Kidney (tissue), 14 donors: Measurements from ENCODE around the gene LRP5. TPM values are rescaled to one million over a fixed set of nuclear protein-coding genes. Genes with fewer than 3 reads are reported as not detected.

Experiments used
- DNase-seq, 5 donors: peaks; one replicate each; pipeline ENCODE4 v3.0.0-alpha.2; 2013 to 2020
- FAIRE-seq: peaks from 2 replicates; lab custom pipeline; 2012; peaks lifted over from hg19 to GRCh38; lab: Jason Lieb, UNC
- H3K27ac ChIP-seq, 2 donors: one replicate each; pipeline ENCODE4 v1.7.0; 2013; ENCODE audit warnings: low read depth in 2 of 2, low read length in 2 of 2, inconsistent platforms in 1 of 2
- H3K27me3 ChIP-seq: one replicate; pipeline ENCODE4 v1.7.1; 2013; ENCODE audit warnings: low read length, inconsistent platforms; ENCODE audit not compliant: control insufficient read depth, insufficient read depth
- H3K36me3 ChIP-seq, 3 donors: one replicate each; pipeline versions ENCODE4 v1.7.0 to v1.7.1; 2013; ENCODE audit warnings: low read length in 3 of 3, control low read depth in 1 of 3, inconsistent platforms in 1 of 3; ENCODE audit not compliant: insufficient read depth in 3 of 3, control insufficient read depth in 2 of 3
- H3K4me1 ChIP-seq, 3 donors: one replicate each; pipeline versions ENCODE4 v1.7.0 to v1.7.1; 2013; ENCODE audit warnings: low read length in 3 of 3, inconsistent platforms in 1 of 3, low read depth in 1 of 3; ENCODE audit not compliant: control insufficient read depth in 2 of 3, insufficient read depth in 2 of 3
- H3K4me3 ChIP-seq, 3 donors: one replicate each; pipeline versions ENCODE4 v1.7.0 to v1.8.1; 2013; ENCODE audit warnings: low read length in 3 of 3, control low read depth in 1 of 3, inconsistent platforms in 1 of 3
- H3K9ac ChIP-seq, 3 donors: one replicate each; pipeline versions ENCODE4 v1.7.0 to v1.7.1; 2013; ENCODE audit warnings: low read length in 3 of 3, control low read depth in 1 of 3, inconsistent platforms in 1 of 3
- H3K9me3 ChIP-seq, 3 donors: one replicate each; pipeline versions ENCODE4 v1.7.0 to v1.7.1; 2013; ENCODE audit warnings: low read length in 3 of 3, control low read depth in 1 of 3, inconsistent platforms in 1 of 3; ENCODE audit not compliant: control insufficient read depth in 2 of 3, insufficient read depth in 1 of 3
- intact Hi-C: fragments of 100-400 bp; cut with DNase I; formaldehyde crosslinking; loops from one replicate; pipeline ENCODE4 v1.11.1; 2022
- polyA plus RNA-seq: library from polyadenylated mRNA; stranded (reverse); fragments of 350-450 nt; fragmentation: Illumina TruSeq; extraction: RNeasy Lipid Tissue Mini Kit (QIAGEN cat#74804); gene quantifications from one replicate; pipeline ENCODE4 v1.2.3, GENCODE V29; 2014; ENCODE audit warnings: low read depth, low replicate concordance; ENCODE audit not compliant: insufficient read depth
- total RNA-seq: library from RNA; stranded (reverse); fragmentation: NEBNext Ultra II Directional; extraction: Animal tissue kit (Norgen Biotek cat#: 25700); gene quantifications from one replicate; pipeline ENCODE4 v1.2.1, GENCODE V29; 2021
- TF ChIP-seq, protein P1 (sequence below): IDR thresholded peaks from 3 replicates; pipeline ENCODE4 v1.5.1; 2012; ENCODE audit warnings: mild to moderate bottlenecking, moderate library complexity, borderline replicate concordance; ENCODE audit not compliant: insufficient read depth; ENCODE audit errors: extremely low read depth
- donor health status: control.
- donor health status: control.
- donor health status: control.
- donor health status: control.
- donor health status: control.
- donor health status: DM: yes; HTN: yes; CAD: no.
- donor health status: Normal renal cell carcinoma (clear cell type).

Gene LRP5
- total and polyA plus RNA-seq, 2 donors from 2014 or later: 55.4 to 71.3 TPM

DNA sequence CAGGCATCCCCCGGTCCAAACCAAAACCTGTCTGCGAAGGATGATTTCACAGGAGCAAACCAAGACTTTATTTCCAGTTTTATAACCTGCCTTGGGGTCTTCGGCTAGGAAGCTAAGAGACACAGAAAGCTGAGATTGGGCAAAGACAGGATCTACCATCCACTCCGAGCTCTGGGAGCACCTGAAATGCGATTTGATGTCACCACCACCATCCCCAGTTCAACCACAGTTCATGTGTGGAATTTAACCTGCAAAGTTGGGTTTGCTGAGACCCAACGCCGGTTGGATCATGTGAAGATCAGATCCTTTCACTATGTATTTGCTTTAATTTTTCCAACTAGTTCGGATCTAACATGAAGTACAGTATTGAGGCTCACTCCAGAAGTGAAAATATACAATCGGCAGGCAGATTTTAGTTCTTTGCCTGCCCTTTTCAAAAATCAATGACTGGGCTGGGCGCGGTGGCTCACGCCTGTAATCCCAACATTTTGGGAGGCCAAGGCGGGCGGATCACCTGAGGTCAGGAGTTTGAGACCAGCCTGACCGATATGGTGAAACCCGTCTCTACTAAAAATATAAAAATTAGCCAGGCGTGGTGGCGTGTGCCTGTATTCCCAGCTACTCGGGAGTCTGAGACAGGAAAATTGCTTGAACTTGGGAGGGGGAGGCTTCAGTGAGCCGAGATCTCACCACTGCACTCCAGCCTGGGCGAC, 39.2 kb upstream of the LRP5 start:
- peak overlapping the region in 1 of 3 donors; percentile 92 for H3K4me3 ChIP-seq
- H3K27ac ChIP-seq: no peak overlapping the region

DNA sequence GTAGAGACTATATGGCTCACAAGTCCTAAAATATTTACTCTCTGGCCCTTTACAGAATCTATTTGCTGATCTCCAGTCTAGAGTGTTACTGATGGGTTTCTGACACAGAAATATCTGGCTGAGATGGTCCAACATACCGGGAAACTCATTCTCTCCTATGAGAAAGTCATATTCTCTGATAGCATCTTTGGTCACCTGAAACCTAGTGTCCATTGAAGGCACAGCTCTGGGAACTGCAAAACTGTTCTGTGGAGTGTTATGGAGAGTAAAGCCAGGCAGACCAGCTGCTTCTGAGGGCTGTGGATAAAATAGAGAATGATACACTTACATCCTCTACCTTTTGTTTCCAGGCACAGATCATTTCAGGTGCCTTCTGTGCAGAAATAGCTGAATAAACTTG, 38.1 kb upstream of the LRP5 start:
- H3K27ac ChIP-seq: no peak overlapping the region
- no peak for FAIRE-seq
- H3K9ac ChIP-seq: no peak overlapping the region
- H3K4me1 ChIP-seq: peaks cover 0 to 16% (median 8%) of the 10 kb centered on the region in 3 donors
- no peaks in the 10 kb centered on the region for H3K27me3 ChIP-seq
- no peaks in the 10 kb centered on the region for H3K9me3 ChIP-seq
- TF ChIP-seq, protein P1, sequence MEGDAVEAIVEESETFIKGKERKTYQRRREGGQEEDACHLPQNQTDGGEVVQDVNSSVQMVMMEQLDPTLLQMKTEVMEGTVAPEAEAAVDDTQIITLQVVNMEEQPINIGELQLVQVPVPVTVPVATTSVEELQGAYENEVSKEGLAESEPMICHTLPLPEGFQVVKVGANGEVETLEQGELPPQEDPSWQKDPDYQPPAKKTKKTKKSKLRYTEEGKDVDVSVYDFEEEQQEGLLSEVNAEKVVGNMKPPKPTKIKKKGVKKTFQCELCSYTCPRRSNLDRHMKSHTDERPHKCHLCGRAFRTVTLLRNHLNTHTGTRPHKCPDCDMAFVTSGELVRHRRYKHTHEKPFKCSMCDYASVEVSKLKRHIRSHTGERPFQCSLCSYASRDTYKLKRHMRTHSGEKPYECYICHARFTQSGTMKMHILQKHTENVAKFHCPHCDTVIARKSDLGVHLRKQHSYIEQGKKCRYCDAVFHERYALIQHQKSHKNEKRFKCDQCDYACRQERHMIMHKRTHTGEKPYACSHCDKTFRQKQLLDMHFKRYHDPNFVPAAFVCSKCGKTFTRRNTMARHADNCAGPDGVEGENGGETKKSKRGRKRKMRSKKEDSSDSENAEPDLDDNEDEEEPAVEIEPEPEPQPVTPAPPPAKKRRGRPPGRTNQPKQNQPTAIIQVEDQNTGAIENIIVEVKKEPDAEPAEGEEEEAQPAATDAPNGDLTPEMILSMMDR: no peak
- no peaks in the 10 kb centered on the region for H3K36me3 ChIP-seq
- H3K4me3 ChIP-seq: no peak overlapping the region
- DNase-seq: no peak
- intact Hi-C loops: no loop called here

More for the DNA sequence above, 39.2 kb upstream of the LRP5 start:
- DNase-seq (no peak), FAIRE-seq (no peak)
- Histone ChIP-seq H3K27me3 (no peaks in the 10 kb centered on the region), H3K9me3 (no peaks in the 10 kb centered on the region), H3K36me3 (no peaks in the 10 kb centered on the region), H3K4me1 (peaks cover 0 to 16% (median 8%) of the 10 kb centered on the region in 3 donors), H3K9ac (no peak overlapping the region)
- intact Hi-C loops: no loop called here
- TF ChIP-seq, protein P1: no peak

DNA sequence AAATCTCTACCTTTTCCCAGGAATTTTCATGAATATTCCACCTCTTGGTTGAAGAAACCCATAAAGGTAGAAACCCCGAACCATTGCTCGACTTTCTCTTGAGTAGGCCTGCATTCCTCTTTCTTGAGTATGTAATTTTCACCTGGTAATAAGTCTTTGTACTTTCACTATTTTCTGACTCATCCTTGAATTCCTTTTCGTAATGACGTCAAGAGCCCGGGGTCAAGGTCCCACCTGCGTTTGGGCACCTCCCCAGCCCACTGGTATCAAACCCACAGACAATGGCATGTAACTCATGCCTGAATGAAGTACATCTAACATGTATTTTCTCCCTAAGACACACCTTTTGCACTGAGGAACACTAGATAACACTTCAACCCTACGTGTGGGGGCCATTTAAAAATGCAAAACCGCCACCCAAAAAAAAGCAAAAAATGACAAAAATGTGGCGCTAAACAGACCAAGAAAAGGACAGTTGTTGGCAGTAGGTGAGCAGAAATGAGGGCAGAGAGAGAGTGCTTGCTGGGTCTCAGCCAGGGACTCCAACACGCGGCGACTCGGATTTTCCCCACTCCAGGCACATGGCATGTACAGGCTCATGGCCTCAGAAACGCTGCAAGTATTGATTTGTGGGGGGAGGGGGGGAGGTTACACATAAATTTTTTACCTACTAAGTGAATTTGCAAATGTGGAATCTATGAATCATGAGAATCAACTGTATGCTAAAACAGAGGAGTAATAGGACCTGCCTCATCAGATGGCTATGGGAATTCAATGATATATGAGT, 36.5 kb upstream of the LRP5 start:
- DNase-seq (no peak), FAIRE-seq (no peak)
- no peaks in the 10 kb centered on the region for H3K9me3 ChIP-seq
- peak overlapping the region; percentile 9 to 13 for H3K27ac ChIP-seq
- H3K9ac ChIP-seq: no peak overlapping the region
- no peak overlapping the region for H3K4me3 ChIP-seq
- TF ChIP-seq, protein P1: no peak
- no peaks in the 10 kb centered on the region for H3K27me3 ChIP-seq
- H3K4me1 ChIP-seq: peaks cover 0 to 4% (median 3%) of the 10 kb centered on the region in 3 donors
- intact Hi-C loops: no loop called here
- no peaks in the 10 kb centered on the region for H3K36me3 ChIP-seq
